ENCODE data around the gene TMEM259. TPM values are rescaled to one million over a fixed set of nuclear protein-coding genes. Genes with fewer than 3 reads are reported as not detected.

Gene TMEM259
- total and polyA plus RNA-seq, 9 of the 15 experiments (the other 6 are each of a cell fraction or from before 2014, with no cell fraction given), result 0.52 to 231 (median 63.6) TPM

GRCh38 chr19:970695-971094 lies 50.2 kb downstream of the TMEM259 start (continued):
- TF ChIP-seq, protein P1, sequence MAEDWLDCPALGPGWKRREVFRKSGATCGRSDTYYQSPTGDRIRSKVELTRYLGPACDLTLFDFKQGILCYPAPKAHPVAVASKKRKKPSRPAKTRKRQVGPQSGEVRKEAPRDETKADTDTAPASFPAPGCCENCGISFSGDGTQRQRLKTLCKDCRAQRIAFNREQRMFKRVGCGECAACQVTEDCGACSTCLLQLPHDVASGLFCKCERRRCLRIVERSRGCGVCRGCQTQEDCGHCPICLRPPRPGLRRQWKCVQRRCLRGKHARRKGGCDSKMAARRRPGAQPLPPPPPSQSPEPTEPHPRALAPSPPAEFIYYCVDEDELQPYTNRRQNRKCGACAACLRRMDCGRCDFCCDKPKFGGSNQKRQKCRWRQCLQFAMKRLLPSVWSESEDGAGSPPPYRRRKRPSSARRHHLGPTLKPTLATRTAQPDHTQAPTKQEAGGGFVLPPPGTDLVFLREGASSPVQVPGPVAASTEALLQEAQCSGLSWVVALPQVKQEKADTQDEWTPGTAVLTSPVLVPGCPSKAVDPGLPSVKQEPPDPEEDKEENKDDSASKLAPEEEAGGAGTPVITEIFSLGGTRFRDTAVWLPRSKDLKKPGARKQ (CRISPR knock-in tag; IDR thresholded peaks at IDR 0.05), result no peak
- TF ChIP-seq GABPB2 (CRISPR knock-in tag; conservative IDR thresholded peaks at IDR 0.05), result no peak
- TF ChIP-seq, protein P2, sequence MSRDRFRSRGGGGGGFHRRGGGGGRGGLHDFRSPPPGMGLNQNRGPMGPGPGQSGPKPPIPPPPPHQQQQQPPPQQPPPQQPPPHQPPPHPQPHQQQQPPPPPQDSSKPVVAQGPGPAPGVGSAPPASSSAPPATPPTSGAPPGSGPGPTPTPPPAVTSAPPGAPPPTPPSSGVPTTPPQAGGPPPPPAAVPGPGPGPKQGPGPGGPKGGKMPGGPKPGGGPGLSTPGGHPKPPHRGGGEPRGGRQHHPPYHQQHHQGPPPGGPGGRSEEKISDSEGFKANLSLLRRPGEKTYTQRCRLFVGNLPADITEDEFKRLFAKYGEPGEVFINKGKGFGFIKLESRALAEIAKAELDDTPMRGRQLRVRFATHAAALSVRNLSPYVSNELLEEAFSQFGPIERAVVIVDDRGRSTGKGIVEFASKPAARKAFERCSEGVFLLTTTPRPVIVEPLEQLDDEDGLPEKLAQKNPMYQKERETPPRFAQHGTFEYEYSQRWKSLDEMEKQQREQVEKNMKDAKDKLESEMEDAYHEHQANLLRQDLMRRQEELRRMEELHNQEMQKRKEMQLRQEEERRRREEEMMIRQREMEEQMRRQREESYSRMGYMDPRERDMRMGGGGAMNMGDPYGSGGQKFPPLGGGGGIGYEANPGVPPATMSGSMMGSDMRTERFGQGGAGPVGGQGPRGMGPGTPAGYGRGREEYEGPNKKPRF (IDR thresholded peaks at IDR 0.05; ENCODE audit: low read depth, low read length), result no peak
- no peak for TF ChIP-seq FOXJ3 (CRISPR knock-in tag; IDR thresholded peaks at IDR 0.05)
- TF ChIP-seq E2F5 (CRISPR knock-in tag; IDR thresholded peaks at IDR 0.05), result no peak
- TF ChIP-seq BDP1 (IDR thresholded peaks at IDR 0.05; ENCODE audit: insufficient read depth, insufficient read length), result no peak
- TF ChIP-seq ZEB2 (IDR thresholded peaks at IDR 0.05), result 0 out of 2 replicates have a peak, but pooled peaks have one; percentile 29
- no peak for TF ChIP-seq BRCA1 (IDR thresholded peaks at IDR 0.05)
- TF ChIP-seq BRCA1 (CRISPR knock-in tag; IDR thresholded peaks at IDR 0.05), result no peak
- TF ChIP-seq, protein P3, sequence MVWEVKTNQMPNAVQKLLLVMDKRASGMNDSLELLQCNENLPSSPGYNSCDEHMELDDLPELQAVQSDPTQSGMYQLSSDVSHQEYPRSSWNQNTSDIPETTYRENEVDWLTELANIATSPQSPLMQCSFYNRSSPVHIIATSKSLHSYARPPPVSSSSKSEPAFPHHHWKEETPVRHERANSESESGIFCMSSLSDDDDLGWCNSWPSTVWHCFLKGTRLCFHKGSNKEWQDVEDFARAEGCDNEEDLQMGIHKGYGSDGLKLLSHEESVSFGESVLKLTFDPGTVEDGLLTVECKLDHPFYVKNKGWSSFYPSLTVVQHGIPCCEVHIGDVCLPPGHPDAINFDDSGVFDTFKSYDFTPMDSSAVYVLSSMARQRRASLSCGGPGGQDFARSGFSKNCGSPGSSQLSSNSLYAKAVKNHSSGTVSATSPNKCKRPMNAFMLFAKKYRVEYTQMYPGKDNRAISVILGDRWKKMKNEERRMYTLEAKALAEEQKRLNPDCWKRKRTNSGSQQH (CRISPR knock-in tag; IDR thresholded peaks at IDR 0.05), result no peak
- no peak for TF ChIP-seq ZNF224 (CRISPR knock-in tag; IDR thresholded peaks at IDR 0.05)
- TF ChIP-seq JUN (IDR thresholded peaks at IDR 0.05; ENCODE audit: borderline replicate concordance, low read depth, low read length), result no peak
- no peak for TF ChIP-seq JUN (CRISPR knock-in tag; IDR thresholded peaks at IDR 0.05; ENCODE audit: borderline replicate concordance)
- TF ChIP-seq, protein P4, sequence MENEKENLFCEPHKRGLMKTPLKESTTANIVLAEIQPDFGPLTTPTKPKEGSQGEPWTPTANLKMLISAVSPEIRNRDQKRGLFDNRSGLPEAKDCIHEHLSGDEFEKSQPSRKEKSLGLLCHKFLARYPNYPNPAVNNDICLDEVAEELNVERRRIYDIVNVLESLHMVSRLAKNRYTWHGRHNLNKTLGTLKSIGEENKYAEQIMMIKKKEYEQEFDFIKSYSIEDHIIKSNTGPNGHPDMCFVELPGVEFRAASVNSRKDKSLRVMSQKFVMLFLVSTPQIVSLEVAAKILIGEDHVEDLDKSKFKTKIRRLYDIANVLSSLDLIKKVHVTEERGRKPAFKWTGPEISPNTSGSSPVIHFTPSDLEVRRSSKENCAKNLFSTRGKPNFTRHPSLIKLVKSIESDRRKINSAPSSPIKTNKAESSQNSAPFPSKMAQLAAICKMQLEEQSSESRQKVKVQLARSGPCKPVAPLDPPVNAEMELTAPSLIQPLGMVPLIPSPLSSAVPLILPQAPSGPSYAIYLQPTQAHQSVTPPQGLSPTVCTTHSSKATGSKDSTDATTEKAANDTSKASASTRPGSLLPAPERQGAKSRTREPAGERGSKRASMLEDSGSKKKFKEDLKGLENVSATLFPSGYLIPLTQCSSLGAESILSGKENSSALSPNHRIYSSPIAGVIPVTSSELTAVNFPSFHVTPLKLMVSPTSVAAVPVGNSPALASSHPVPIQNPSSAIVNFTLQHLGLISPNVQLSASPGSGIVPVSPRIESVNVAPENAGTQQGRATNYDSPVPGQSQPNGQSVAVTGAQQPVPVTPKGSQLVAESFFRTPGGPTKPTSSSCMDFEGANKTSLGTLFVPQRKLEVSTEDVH (IDR thresholded peaks at IDR 0.05; ENCODE audit: low read depth, partially characterized antibody), result no peak
- TF ChIP-seq HEY1 (CRISPR knock-in tag; IDR thresholded peaks at IDR 0.05; ENCODE audit: borderline replicate concordance), result no peak
- TF ChIP-seq FIP1L1 (IDR thresholded peaks at IDR 0.05; ENCODE audit: low read depth, low read length, poor library complexity, severe bottlenecking), result no peak
- TF ChIP-seq BRD9 (IDR thresholded peaks at IDR 0.05; ENCODE audit: low read depth, partially characterized antibody), result no peak
- TF ChIP-seq PCBP1 (IDR thresholded peaks at IDR 0.05; ENCODE audit: low read depth, low read length, poor library complexity, severe bottlenecking), result no peak
